HG03175 (cell line): ENCODE measurements around the gene ANOS1.

Source experiments
- ATAC-seq: cut with Tn5 transposase; IDR thresholded peaks from one replicate; pipeline ENCODE4 v1.9.1; 2021; ENCODE audit warnings: mild to moderate bottlenecking, moderate library complexity; ENCODE audit not compliant: unreplicated experiment

ANOS1 gene

DNA sequence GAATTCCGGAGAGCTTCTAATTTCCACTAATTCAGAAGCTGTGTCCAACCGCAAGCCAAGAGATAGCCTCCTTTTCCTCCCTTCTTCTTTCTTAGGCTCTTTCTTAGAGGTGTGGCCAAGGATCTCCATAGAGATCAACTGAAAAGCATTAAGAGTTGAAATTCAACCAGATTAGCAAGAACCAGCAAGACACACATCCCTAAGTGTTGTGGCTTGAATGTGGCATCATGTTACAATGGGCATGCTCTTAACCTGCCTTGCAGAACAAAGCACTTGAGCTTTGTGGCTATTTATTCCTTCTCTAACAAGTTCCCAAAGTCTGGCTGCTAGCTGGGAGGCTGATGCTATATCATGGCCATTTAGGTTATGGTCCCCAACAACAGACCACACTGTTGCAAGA, 10.4 kb downstream of the ANOS1 start:
- ATAC-seq: no peak

DNA sequence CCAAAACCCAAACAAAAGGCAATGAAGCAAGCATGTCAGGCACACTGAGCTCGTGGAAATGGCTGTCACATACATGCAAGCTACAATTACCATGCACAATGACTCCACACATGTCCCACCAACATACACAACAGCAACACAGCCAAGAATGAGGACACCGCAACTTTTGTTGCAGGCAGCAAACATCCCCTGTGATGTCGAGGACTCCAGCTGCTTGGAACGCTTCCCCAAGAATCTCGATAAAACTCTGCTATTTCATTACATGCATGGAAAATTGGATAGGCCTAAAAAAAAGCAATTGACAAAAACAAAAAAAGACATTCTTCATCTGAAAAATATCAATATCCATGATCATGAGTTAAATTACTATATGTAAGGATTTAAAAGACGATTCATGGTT, 11.8 kb downstream of the ANOS1 start:
- ATAC-seq: no peak

DNA sequence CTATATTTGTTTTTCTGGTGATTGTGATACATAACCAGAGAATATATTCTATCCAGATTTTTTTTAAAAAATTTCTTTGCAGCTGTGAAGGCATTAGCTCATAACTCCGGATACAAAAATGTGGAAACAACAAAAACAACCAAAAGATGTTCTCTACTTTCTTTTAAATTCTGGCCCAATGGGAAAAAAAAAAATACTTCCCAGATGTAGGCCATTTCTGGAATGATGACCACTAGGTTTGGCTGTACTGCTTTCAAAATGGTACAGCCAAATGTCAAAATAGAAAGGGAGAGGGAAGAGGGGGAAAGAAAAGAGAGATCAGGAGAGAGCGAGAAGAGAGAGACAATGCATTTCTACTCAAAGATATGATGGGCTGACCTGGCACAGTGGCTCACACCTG, 14.6 kb downstream of the ANOS1 start:
- ATAC-seq: no peak

- ATAC-seq: no peak
Measured at GRCh38 chrX:8714164-8714563, 17.8 kb downstream of the ANOS1 start.

DNA sequence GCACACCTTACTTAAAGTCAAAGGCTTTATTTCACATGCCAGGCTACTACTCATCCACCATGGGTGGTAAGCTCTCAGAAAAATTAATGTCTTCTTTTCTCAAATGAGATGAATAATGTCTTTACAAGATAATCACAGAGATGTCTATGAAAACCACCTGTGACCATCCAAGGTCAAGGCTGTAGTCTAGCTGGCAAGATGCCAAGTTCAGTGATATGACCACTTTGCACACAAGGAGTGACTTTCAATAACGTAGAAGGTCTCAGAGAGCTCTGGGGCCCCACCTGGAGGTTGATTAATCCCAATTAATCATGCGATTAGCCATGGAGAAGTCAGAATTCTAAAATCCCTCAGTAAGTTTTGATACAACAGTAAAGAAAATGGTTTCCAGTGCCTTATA, 20.5 kb downstream of the ANOS1 start:
- no peak for ATAC-seq

DNA sequence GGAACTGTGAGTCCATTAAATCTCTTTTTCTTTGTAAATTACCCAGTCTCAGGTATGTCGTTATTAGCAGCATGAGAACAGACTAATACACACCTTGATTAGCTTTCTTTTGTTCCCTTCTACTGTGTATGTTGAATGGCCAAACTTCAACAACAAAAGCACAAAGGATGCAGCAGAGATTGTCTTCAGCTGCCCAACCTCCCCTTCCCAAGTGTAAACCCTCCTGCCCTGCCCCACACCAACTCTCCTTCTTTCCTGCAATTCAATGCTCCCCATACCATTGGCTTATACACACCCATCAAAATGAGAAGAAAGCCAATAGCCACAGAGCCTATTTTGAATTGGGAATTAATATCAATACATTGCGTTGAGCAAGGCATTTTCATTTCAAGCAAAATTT, 27.8 kb downstream of the ANOS1 start:
- no peak for ATAC-seq

DNA sequence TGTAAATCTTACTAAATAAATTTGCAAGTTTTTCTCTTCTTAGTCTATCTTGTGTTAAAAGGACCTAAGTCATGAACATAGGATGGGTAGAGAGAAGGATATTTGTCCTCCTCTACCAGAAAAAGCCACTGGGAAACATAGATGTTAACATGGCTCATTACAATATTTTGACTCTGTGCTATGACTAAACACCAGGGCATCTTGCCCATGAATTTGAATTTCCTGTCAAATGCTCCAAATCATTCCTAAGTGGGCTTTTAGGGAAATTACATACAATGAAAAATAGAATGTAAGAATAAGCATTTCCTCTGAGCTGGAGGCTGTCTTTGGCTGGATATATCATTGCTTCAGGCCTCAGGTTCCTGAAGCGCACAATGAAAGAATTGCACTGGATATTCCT, 39.1 kb downstream of the ANOS1 start:
- ATAC-seq: no peak

DNA sequence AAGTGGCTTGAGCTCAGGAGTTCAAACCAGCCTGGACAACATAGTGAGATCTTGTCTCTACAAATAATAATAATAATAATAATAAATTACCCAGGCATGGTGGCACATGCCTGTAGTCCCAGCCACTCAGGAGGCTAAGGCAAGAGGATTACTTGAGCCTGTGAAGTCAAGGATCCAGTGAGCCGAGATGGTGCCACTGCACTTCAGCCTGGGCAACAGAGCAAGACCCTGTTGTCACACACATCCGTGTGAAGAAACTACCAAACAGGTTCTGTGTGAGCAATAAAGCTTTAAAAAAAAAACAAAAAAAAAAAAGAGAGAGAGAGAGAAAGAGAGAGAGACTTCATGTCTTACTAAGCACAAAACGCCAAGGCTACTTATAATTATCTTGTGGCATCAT, 42.5 kb downstream of the ANOS1 start:
- ATAC-seq: no peak

DNA sequence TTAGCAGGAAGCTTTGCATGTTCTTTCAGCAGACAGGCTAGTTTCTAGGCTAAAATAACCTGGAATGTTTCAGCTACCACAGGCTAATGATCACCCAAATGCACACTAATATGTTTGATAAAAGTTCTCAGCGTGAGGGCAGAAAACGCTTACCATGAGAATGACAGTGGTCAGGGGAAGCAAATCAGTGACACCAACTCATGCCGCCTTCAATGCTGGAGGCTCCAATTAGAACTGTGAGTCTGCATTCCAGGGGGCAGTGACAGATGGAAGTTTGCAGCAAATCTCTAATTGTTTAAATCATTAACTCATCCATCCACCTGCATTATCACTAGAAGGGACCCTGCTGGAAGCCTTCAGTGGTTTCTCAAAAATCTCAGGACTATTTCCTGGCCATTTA, 43.2 kb downstream of the ANOS1 start:
- ATAC-seq: no peak

GRCh38 chrX:8684201-8684965, 47.6 kb downstream of the ANOS1 start:
- no peak for ATAC-seq

DNA sequence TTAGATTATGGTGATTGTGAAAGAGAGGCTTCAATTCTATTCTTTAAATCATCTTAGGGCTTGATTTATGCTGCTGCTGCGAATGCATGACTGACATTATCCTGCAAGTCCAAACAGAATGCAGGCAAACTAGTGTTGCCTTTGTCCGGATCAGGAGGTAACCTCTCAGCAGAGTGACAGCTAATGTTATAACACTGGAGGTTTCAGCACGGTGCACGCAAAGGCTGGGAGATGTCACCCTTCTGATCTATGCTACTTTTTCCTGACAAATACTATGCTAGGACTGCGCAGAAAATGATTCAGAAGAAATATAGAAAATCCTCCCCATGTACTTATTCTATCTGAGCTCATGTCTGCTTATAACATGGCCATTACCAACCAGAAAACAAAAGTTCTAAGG, 48.2 kb downstream of the ANOS1 start:
- ATAC-seq: no peak

DNA sequence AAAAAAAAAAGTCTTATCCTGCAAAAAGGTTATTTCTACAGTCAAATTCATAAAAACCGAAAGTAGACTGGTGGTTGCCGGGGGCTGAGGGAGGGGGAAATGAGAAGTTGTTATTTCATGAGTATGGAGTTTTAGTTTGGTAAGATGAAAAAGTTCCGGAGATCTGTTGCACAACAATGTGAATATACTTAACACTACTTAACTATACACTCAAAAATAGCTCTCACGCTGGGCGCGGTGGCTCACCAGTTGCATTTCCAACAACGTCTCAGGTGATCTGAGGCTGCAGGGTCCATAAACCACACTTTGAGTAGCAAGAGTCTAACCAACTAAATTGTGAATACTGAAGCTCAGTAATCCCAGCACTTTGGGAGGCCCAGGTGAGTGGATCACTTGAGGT, 52.4 kb downstream of the ANOS1 start:
- no peak for ATAC-seq

DNA sequence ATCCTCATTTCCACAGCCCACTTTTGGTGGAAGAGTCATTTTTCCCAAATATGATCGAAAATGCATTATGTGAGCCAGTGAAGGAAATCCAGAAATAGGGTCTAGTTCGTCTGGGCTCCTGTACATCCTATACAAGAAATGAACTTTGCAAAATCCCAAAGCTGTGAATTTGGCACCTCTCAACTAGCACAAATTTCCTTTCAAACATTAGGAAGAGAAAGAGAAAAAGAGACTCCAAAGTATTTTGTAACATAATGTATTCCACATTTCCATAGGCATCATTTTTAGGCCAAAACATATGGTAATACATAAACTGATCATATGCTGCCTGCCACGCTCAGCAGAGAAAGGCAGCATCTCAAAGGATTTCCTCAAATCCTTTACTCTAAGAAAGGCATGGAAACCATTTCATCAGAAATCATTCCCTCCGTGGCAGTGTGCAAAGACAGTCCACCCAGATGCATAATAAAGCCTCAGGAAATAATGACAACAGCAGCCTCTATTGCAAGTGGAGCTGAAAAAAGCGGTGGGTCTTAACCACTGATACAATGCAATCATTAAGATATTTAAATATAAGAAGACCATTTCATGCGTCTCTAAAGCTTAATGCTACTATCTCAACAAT, 56.8 kb downstream of the ANOS1 start:
- no peak for ATAC-seq

GRCh38 chrX:8673201-8673600, 58.7 kb downstream of the ANOS1 start:
- ATAC-seq: no peak

GRCh38 chrX:8672176-8672575, 59.8 kb downstream of the ANOS1 start:
- no peak for ATAC-seq

GRCh38 chrX:8668813-8669212, 63.1 kb downstream of the ANOS1 start:
- ATAC-seq: no peak

DNA sequence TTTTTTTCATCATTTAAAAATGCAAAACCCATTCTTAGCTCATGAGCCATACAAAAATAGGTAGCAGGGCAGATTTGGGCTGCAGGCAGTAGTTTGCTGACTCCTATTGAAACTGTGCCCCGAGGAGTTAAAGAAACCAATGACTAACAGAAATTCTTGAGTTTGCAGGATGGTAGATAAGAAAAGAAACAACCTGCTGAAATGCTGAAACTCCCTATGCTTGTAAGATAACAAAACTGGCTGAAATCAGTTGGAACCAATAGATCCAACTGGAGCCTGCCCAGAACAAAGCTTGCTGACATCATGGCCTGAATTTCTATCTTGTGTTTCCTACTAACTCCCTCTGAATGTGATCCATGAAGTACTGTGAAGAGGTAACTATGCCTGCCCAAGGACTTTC, 68.6 kb downstream of the ANOS1 start:
- no peak for ATAC-seq

- no peak for ATAC-seq
Measured at GRCh38 chrX:8657883-8658282, 74.1 kb downstream of the ANOS1 start.

- no peak for ATAC-seq
Measured at GRCh38 chrX:8653956-8654355, 78.0 kb downstream of the ANOS1 start.

- ATAC-seq: no peak
Measured at GRCh38 chrX:8649969-8650368, 82.0 kb downstream of the ANOS1 start.

- no peak for ATAC-seq
Measured at GRCh38 chrX:8647176-8647575, 84.8 kb downstream of the ANOS1 start.

GRCh38 chrX:8639949-8640475, 91.9 kb downstream of the ANOS1 start:
- no peak for ATAC-seq

- no peak for ATAC-seq
Measured at GRCh38 chrX:8636497-8636896, 95.4 kb downstream of the ANOS1 start.
